AG04449 (cell line): ENCODE results near the gene ALKBH4.
A peak's percentile ranks its signal among the peaks of the same experiment; 100 is the strongest.
"Not testable (repeated sequence)": the region's sequence is repeated elsewhere in the genome, so short reads cannot be mapped to it uniquely, and the experiment has no call there.

Experiments
- CTCF ChIA-PET: fragments of 350-600 bp; formaldehyde crosslinking; extraction: SDS; loops from one replicate; lab custom pipeline; 2021; ENCODE audit warnings: antibody characterized with exemption; lab: Yijun Ruan, JAX
- POLR2A ChIA-PET: fragments of 400-600, 350-600 bp; formaldehyde crosslinking; extraction: SDS; loops from one replicate; lab custom pipeline; 2020; ENCODE audit warnings: antibody characterized with exemption, inconsistent platforms; lab: Yijun Ruan, JAX
- DNase-seq: peaks from one replicate; pipeline ENCODE4 v3.0.0-alpha.2; 2010; ENCODE audit warnings: low read depth, low spot score
- H3K4me3 ChIP-seq: 2 replicates; pipeline ENCODE4 v1.5.1; 2011; ENCODE audit warnings: low read depth, mild to moderate bottlenecking, control low read depth, low read length
- TF ChIP-seq, protein P1 (sequence below): IDR thresholded peaks from one replicate; pipeline ENCODE4 v1.5.1; 2011; ENCODE audit warnings: mild to moderate bottlenecking, moderate library complexity, low read length, control low read depth, inconsistent platforms; ENCODE audit not compliant: insufficient read depth; ENCODE audit errors: missing control alignments

ALKBH4 gene

DNA sequence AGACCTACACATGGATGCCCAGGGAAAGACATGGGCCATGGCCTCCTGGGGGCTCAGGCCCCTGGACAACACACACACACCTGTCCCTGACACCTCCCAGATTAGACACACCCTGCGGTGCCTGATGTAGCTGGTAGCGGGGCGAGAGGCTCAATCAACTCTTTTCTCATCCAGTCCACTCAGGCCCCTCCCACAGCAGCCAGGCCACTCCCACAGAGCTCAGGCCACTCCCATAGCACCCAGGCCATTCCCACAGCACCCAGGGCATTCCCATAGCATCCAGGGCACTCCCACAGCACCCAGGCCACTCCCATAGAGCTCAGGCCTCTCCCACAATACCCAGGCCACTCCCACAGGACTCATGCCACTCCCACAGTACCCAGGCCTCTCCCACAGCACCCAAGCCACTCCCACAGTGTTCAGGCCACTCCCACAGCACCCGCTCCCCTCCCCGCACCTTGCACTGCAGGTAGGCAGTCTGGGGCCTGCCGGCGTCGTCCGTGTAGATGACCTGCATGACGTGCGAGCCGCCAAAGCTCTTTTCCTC lies 25.9 kb upstream of the ALKBH4 start:
- CTCF ChIA-PET, DNase-seq, H3K4me3 ChIP-seq, POLR2A ChIA-PET: not testable (repeated sequence)

DNA sequence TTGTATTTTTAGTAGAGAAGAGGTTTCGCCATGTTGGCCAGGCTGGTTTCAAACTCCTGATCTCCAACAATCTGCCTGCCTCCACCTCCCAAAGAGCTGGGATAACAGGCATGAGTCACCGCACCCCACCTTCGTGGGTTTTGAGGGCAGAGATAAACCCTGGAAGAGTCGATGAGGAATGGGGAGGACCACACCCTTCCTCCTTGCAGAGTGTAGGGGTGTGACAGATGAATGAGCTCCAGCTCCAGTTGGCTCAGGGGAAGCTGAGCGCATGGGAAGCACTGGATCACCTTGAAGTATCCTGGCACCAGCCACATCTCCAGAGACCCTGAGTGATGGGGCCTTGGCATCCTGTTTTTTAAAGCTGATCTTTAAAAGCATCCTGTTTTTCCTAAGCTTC lies 19.7 kb upstream of the ALKBH4 start:
- H3K4me3 ChIP-seq, CTCF ChIA-PET, DNase-seq, POLR2A ChIA-PET: not testable (repeated sequence)

DNA sequence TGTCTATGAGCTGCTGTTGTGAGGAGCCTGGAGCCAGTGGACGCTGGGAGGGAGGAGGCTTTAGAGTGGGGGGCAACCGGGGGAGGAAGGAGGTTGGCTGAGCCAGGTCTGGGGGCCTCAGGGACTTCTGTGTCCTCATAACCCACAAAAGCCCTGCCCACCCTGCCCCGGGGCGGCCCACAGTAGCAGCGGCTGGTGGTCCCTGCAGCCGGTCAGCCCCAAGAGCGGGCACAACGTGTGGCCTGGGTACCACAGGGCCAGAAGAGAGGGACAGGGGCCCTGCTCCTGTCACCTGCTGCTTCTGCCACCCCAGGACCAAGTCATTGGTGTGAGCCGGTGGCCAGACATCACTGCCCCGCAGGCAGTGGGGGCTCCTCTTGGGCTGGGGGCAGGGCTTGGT lies 17.3 kb upstream of the ALKBH4 start:
- not testable (repeated sequence) for DNase-seq

DNA sequence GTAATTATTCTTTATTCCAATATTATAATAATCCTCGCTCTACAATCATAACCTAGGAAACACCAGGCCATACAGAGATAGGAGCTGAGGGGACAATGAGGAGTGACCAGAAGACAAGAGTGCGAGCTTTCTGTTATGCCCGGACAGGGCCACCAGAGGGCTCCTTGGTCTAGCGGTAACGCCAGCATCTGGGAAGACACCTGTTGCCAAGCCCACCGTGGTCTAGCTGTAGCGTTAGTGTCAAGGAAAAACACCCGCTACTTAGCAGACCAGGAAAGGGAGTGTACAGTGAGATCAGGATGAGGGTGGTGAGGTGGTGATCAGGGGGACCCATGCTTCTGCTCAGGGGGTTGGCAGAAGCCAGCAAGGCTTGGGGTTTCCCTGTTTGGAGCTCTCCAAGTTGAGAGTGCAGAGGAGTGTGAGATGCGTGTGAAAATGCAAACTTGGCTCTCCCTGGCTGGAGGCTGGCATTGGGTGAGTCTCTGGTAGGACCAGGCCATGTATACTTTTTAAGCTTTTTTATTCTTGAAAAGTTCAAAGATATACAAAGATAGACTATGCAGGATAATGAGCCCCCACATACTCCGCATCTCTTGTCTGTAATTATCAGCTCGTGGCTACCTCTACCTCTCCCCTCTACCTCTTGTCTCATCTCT lies 15.4 kb upstream of the ALKBH4 start:
- TF ChIP-seq, protein P1, sequence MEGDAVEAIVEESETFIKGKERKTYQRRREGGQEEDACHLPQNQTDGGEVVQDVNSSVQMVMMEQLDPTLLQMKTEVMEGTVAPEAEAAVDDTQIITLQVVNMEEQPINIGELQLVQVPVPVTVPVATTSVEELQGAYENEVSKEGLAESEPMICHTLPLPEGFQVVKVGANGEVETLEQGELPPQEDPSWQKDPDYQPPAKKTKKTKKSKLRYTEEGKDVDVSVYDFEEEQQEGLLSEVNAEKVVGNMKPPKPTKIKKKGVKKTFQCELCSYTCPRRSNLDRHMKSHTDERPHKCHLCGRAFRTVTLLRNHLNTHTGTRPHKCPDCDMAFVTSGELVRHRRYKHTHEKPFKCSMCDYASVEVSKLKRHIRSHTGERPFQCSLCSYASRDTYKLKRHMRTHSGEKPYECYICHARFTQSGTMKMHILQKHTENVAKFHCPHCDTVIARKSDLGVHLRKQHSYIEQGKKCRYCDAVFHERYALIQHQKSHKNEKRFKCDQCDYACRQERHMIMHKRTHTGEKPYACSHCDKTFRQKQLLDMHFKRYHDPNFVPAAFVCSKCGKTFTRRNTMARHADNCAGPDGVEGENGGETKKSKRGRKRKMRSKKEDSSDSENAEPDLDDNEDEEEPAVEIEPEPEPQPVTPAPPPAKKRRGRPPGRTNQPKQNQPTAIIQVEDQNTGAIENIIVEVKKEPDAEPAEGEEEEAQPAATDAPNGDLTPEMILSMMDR = peak; percentile 20
- DNase-seq, POLR2A ChIA-PET, H3K4me3 ChIP-seq: not testable (repeated sequence)
- CTCF ChIA-PET = interaction anchor here (1.2 kb wide), 1 partner anchor 23 kb away, joined by 3 read pairs; no protein-coding TSS in a partner anchor

More for the DNA sequence above, 17.3 kb upstream of the ALKBH4 start:
- POLR2A ChIA-PET, CTCF ChIA-PET, H3K4me3 ChIP-seq: not testable (repeated sequence)

DNA sequence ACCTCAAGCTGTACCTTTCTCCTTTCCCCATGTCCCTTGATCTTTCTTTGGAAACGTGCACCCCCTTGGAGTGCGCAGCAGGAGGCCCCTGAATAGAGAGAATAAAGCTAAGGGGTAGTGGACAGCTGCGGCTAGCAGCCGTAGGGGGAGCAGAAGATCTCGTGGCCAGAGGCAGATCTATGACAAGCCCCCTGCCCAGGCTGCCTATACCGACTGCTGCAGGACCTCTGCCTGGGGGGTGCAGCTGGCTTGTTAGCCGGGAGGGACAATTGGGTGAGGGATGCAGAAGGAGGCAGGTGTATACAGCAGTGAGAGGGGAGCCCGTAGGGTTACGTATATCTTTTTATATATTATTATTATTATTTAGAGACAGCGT lies 14.5 kb upstream of the ALKBH4 start:
- CTCF ChIA-PET, POLR2A ChIA-PET, H3K4me3 ChIP-seq, DNase-seq: not testable (repeated sequence)

DNA sequence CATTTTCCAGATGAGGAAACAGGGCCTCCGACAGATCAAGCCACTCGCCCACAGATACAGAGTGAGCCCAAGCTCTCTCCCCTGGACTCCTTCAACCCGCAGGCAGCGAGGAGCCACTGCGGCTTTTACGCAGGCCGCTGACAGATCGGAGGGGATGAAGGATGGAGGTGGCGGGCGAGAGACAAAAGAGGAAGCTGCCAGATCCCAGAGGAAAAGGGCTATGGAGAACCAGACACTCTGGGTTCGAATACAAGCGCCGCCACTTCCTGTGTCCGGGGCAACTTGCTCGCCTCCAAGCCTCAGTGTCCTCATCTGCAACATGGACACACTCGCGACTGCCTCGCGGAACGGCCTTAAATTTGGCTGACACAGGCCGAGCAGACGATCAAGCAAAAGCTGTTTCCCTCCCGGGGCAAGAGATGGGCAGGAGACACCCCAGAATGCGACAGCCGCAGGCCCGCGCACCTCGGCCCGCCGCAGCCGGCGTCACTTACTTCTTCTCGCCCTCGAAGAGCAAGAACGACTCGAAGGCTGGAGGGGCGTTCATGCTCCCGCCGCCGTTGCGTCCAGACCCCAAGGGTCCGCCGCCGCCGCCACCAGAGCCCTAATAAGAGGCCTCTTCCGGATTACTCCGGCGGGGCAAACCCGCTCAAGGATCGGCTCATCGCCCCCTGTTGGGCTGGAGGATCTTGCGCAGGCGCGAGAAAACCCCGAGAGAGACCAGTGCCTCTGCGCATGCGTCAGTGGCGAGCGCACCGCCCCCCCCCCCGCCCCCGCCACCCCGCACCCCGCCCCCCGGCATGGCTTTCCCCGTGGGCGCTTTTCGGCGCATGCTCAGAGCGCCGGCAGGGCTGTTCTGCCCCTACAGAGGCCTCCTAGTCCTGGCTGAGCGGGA lies 13.9 kb upstream of the ALKBH4 start, which contains the start of gene POLR2J:
Gene POLR2J (minus strand): TSS at position 609 of the 895 bp plus-strand sequence. CDS start 62 bp downstream, at position 547.
- peak; percentile 26 for DNase-seq
- CTCF ChIA-PET, POLR2A ChIA-PET: not testable (repeated sequence)
- peak within 1 kb of the TSS; percentile 50 for H3K4me3 ChIP-seq
- TF ChIP-seq, protein P1 = peak; percentile 41

DNA sequence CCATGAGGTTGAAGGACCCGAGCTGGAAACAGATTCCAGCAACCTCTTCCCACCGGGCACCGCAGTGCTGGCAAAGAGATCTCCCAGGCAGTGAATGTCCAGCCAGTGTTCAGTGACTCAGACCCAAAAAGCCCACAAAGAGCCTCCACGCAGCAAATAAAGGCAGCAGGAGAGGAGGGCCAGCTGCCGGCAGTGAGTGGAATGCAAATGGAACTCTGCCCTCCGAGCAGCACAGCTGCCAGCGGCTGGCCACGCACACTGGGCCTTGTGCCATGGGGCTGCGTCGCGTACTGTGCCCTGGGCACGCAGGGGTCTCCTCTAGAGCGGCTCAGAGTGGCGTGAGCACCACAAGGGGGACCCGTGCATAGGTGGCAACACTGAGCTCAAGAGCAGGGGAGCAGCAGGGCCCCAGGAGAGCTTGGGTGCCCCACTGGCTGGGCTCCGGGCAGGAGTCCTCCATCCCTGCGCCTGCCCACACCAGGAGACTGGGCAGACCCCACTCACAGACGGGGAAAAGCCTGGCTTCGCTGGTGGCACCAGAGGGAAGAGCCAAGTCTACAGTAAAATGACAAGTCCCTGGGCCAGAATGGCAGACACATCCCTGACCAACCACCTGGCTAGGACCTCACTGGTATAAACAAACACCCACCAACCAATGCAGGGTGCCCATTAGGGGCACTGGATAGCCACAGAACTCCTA lies 10.2 kb upstream of the ALKBH4 start:
- DNase-seq, POLR2A ChIA-PET, H3K4me3 ChIP-seq, CTCF ChIA-PET: not testable (repeated sequence)

DNA sequence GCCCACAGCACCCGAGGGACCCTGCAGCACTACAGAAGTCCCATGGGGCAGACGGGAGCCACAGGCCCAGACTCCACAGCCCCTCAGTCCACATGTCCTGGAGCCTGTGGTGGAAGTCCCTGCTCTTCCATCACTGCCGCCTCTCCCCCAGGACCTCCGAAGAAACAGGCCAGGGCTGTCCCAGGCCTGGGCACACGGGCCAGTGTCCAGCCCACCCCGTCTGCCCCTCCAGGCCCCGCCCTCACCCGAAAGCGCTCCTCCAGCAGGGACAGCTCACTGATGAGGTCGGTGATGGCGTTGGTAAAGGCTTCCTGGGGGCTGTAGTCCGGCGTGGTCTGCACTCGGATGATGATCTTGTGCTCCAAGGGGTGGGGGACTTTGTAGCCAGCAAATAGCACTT lies 9.5 kb upstream of the ALKBH4 start:
- CTCF ChIA-PET, DNase-seq, H3K4me3 ChIP-seq, POLR2A ChIA-PET: not testable (repeated sequence)
